ENCODE results near the gene DOCK1. TPM values are rescaled to one million over a fixed set of nuclear protein-coding genes. Genes with fewer than 3 reads are reported as not detected.
"Not testable (repeated sequence)": the region's sequence is repeated elsewhere in the genome, so short reads cannot be mapped to it uniquely, and the experiment has no call there.

DOCK1 gene
- total RNA-seq, 2 experiments from 2014 or later = not detected

DNA sequence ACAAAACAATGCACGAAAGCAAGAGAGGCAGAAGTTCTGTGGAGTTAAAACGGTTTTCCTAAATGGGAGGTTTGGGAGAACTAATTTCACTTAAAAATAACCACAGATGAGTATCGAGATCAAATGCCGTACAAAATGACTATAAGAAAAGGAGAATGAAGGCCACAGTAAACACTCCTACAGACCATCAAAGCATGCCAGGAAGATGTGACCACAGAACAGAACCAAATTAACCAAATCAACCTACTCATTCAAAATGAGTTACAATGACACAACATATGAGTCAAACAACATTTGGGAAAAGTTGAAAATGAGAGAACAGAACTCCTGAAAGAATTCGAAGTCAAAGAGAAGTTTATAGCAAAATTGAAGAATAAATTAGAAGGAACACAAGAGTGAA, 24.3 kb upstream of the DOCK1 start:
- CTCF ChIA-PET = no interaction called here
- no peak overlapping the region for H3K27ac Mint-ChIP-seq
- ATAC-seq (ENCODE audit: poor library complexity) = no peak
- H3K36me3 ChIP-seq (ENCODE audit: insufficient read depth, low read length) = no peaks in the 10 kb centered on the region
- POLR2A ChIA-PET = no interaction called here
- TF ChIP-seq, protein P1, sequence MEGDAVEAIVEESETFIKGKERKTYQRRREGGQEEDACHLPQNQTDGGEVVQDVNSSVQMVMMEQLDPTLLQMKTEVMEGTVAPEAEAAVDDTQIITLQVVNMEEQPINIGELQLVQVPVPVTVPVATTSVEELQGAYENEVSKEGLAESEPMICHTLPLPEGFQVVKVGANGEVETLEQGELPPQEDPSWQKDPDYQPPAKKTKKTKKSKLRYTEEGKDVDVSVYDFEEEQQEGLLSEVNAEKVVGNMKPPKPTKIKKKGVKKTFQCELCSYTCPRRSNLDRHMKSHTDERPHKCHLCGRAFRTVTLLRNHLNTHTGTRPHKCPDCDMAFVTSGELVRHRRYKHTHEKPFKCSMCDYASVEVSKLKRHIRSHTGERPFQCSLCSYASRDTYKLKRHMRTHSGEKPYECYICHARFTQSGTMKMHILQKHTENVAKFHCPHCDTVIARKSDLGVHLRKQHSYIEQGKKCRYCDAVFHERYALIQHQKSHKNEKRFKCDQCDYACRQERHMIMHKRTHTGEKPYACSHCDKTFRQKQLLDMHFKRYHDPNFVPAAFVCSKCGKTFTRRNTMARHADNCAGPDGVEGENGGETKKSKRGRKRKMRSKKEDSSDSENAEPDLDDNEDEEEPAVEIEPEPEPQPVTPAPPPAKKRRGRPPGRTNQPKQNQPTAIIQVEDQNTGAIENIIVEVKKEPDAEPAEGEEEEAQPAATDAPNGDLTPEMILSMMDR (IDR thresholded peaks at IDR 0.05) = no peak
- H3K4me3 ChIP-seq (ENCODE audit: low read length) = no peak overlapping the region
- no peak overlapping the region for H3K27ac ChIP-seq (ENCODE audit: low read depth in 1 of 2, low read length in 2 of 2)
- DNase-seq = no peak
- H3K36me3 Mint-ChIP-seq (ENCODE audit: low read depth) = no peaks in the 10 kb centered on the region
- no peaks in the 10 kb centered on the region for H3K9me3 Mint-ChIP-seq
- H3K9me3 ChIP-seq (ENCODE audit: control insufficient read depth in 1 of 2, insufficient read depth in 1 of 2, low read length in 2 of 2) = peaks cover 0 to 12% of the 10 kb centered on the region in 2 experiments
- no peaks in the 10 kb centered on the region for H3K4me1 Mint-ChIP-seq (ENCODE audit: low read depth)
- intact Hi-C loops (cut with DNase I, micrococcal nuclease) = no loop called here
- H3K27me3 Mint-ChIP-seq = peaks cover 6% of the 10 kb centered on the region
- no peaks in the 10 kb centered on the region for H3K4me1 ChIP-seq (ENCODE audit: insufficient read depth, low read length)
- no peaks in the 10 kb centered on the region for H3K27me3 ChIP-seq (ENCODE audit: control insufficient read depth in 1 of 2, insufficient read depth in 2 of 2, low read length in 2 of 2)
- no peak overlapping the region for H3K4me3 Mint-ChIP-seq

DNA sequence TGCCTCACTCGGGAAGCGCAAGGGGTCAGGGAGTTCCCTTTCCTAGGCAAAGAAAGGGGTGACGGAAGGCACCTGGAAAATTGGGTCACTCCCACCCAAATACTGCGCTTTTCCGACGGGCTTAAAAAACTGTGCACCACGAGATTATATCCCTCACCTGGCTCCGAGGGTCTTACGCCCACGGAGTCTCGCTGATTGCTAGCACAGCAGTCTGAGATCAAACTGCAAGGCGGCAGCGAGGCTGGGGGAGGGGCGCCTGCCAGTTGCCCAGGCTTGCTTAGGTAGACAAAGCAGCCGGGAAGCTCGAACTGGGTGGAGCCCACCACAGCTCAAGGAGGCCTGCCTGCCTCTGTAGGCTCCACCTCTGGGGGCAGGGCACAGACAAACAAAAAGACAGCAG, 23.2 kb upstream of the DOCK1 start:
- H3K4me3 ChIP-seq (ENCODE audit: low read length); intact Hi-C loops (cut with DNase I, micrococcal nuclease); H3K9me3 Mint-ChIP-seq; H3K36me3 ChIP-seq (ENCODE audit: insufficient read depth, low read length); H3K27me3 Mint-ChIP-seq; H3K27me3 ChIP-seq (ENCODE audit: control insufficient read depth in 1 of 2, insufficient read depth in 2 of 2, low read length in 2 of 2); DNase-seq; POLR2A ChIA-PET; H3K36me3 Mint-ChIP-seq (ENCODE audit: low read depth); ATAC-seq (ENCODE audit: poor library complexity); H3K27ac Mint-ChIP-seq; H3K4me1 Mint-ChIP-seq (ENCODE audit: low read depth); CTCF ChIA-PET; H3K4me1 ChIP-seq (ENCODE audit: insufficient read depth, low read length); H3K4me3 Mint-ChIP-seq; H3K27ac ChIP-seq (ENCODE audit: low read depth in 1 of 2, low read length in 2 of 2): not testable (repeated sequence)
- H3K9me3 ChIP-seq (ENCODE audit: control insufficient read depth in 1 of 2, insufficient read depth in 1 of 2, low read length in 2 of 2) = peaks cover 0 to 12% of the 10 kb centered on the region in 2 experiments

DNA sequence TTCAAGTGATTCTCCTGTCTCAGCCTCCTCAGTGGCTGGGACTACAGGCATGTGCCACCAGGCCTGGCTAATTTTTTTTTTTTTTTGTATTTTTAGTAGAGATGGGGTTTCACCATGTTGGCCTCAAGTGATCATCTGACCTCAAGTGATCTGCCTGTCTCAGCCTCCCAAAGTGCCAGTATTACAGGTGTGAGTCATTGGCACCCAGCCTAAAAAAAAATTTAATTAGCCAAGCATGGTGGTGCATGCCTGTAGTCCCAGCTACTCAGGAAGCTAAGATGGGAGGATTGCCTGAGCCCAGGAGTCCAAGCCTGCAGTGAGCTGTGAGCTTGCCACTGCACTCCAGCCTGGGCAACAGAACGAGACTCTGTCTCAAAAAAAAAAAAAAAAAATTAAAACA, 16.8 kb upstream of the DOCK1 start:
- H3K4me3 ChIP-seq (ENCODE audit: low read length); H3K4me3 Mint-ChIP-seq; DNase-seq; H3K36me3 ChIP-seq (ENCODE audit: insufficient read depth, low read length); ATAC-seq (ENCODE audit: poor library complexity); H3K27me3 Mint-ChIP-seq; H3K27me3 ChIP-seq (ENCODE audit: control insufficient read depth in 1 of 2, insufficient read depth in 2 of 2, low read length in 2 of 2); H3K9me3 ChIP-seq (ENCODE audit: control insufficient read depth in 1 of 2, insufficient read depth in 1 of 2, low read length in 2 of 2); CTCF ChIA-PET; H3K4me1 ChIP-seq (ENCODE audit: insufficient read depth, low read length); POLR2A ChIA-PET; H3K4me1 Mint-ChIP-seq (ENCODE audit: low read depth); intact Hi-C loops (cut with DNase I, micrococcal nuclease); H3K36me3 Mint-ChIP-seq (ENCODE audit: low read depth); H3K9me3 Mint-ChIP-seq; H3K27ac ChIP-seq (ENCODE audit: low read depth in 1 of 2, low read length in 2 of 2); H3K27ac Mint-ChIP-seq: not testable (repeated sequence)

DNA sequence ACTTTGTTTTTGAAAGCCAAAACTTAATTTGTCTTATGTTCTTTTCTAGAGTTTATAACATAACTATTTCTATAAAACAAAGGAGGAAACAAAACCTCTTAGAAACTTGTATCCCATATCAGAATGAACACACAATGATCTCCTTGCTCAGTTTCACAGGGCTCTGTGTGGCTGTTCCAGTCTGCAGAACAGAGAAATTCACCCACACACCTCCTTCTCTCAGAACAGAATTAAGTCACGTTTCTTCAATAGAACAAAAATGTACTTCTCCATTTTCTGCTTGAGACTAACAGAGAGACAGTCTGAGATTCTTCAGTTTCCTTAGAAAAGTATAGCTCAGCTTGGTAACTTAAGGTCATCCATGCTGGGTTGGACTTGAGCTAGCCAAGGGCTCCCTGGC, 15.8 kb upstream of the DOCK1 start:
- no peak overlapping the region for H3K4me3 ChIP-seq (ENCODE audit: low read length)
- H3K4me3 Mint-ChIP-seq = no peak overlapping the region
- intact Hi-C loops (cut with DNase I, micrococcal nuclease) = no loop called here
- ATAC-seq (ENCODE audit: poor library complexity) (no peak), DNase-seq (no peak)
- POLR2A ChIA-PET = no interaction called here
- H3K9me3 Mint-ChIP-seq = no peaks in the 10 kb centered on the region
- H3K9me3 ChIP-seq (ENCODE audit: control insufficient read depth in 1 of 2, insufficient read depth in 1 of 2, low read length in 2 of 2) = peaks cover 0 to 8% of the 10 kb centered on the region in 2 experiments
- no peaks in the 10 kb centered on the region for H3K36me3 ChIP-seq (ENCODE audit: insufficient read depth, low read length)
- CTCF ChIA-PET = no interaction called here
- no peaks in the 10 kb centered on the region for H3K36me3 Mint-ChIP-seq (ENCODE audit: low read depth)
- no peak overlapping the region for H3K27ac ChIP-seq (ENCODE audit: low read depth in 1 of 2, low read length in 2 of 2)
- no peak overlapping the region for H3K27ac Mint-ChIP-seq
- H3K4me1 Mint-ChIP-seq (ENCODE audit: low read depth) = no peaks in the 10 kb centered on the region
- H3K27me3 ChIP-seq (ENCODE audit: control insufficient read depth in 1 of 2, insufficient read depth in 2 of 2, low read length in 2 of 2) = no peaks in the 10 kb centered on the region
- H3K27me3 Mint-ChIP-seq = no peaks in the 10 kb centered on the region
- no peaks in the 10 kb centered on the region for H3K4me1 ChIP-seq (ENCODE audit: insufficient read depth, low read length)
- TF ChIP-seq, protein P1 (IDR thresholded peaks at IDR 0.05) = no peak

DNA sequence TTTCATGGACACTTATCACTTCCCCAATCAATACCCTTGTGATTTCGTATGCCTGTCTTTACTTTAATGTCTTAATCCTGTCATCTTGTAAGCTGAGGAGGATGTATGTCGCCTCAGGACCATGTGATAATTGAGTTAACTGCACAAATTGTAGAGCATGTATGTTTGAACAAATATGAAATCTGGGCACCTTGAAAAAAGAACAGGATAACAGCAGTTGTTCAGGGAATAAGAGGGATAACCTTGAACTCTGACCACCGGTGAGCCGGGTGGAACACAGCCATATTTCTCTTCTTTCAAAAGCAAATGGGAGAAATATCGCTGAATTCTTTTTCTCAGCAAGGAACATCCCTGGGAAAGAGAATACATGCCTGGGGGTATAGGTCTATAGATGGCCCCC, 14.4 kb upstream of the DOCK1 start:
- H3K9me3 Mint-ChIP-seq; intact Hi-C loops (cut with DNase I, micrococcal nuclease); POLR2A ChIA-PET; H3K4me1 Mint-ChIP-seq (ENCODE audit: low read depth); H3K27ac ChIP-seq (ENCODE audit: low read depth in 1 of 2, low read length in 2 of 2); DNase-seq; CTCF ChIA-PET; H3K4me1 ChIP-seq (ENCODE audit: insufficient read depth, low read length); H3K36me3 Mint-ChIP-seq (ENCODE audit: low read depth); H3K4me3 ChIP-seq (ENCODE audit: low read length); H3K27ac Mint-ChIP-seq; H3K36me3 ChIP-seq (ENCODE audit: insufficient read depth, low read length); ATAC-seq (ENCODE audit: poor library complexity); H3K27me3 ChIP-seq (ENCODE audit: control insufficient read depth in 1 of 2, insufficient read depth in 2 of 2, low read length in 2 of 2); H3K27me3 Mint-ChIP-seq; H3K4me3 Mint-ChIP-seq: not testable (repeated sequence)
- H3K9me3 ChIP-seq (ENCODE audit: control insufficient read depth in 1 of 2, insufficient read depth in 1 of 2, low read length in 2 of 2) = peaks cover 0 to 15% of the 10 kb centered on the region in 2 experiments
